BLaER1 treated with 17β-estradiol and CSF1 and Interleukin-3, amounts not matched to agents 10 nM and 100 nM (cell line): Measurements from ENCODE around the gene BACH2.

Experiments
- H3K27ac ChIP-seq, 11 experiments: shearing (Covaris generic); formaldehyde crosslinking; 2 replicates each; pipeline ENCODE4 v1.8.1; 2022
- H3K27me3 ChIP-seq, 11 experiments: shearing (Covaris generic); formaldehyde crosslinking; 2 replicates each; pipeline ENCODE4 v1.8.1; 2022
- H3K36me3 ChIP-seq, 11 experiments: shearing (Covaris generic); formaldehyde crosslinking; 2 replicates each; pipeline ENCODE4 v1.8.1; 2022
- H3K4me1 ChIP-seq, 10 experiments: shearing (Covaris generic); formaldehyde crosslinking; 2 replicates each; pipeline ENCODE4 v1.8.1; 2022
- H3K4me2 ChIP-seq, 11 experiments: shearing (Covaris generic); formaldehyde crosslinking; 2 replicates each; pipeline ENCODE4 v1.8.1; 2022
- H3K4me3 ChIP-seq, 10 experiments: shearing (Covaris generic); formaldehyde crosslinking; 2 replicates each; pipeline ENCODE4 v1.8.1; 2022
- H3K9ac ChIP-seq, 11 experiments: shearing (Covaris generic); formaldehyde crosslinking; 2 replicates each; pipeline ENCODE4 v1.8.1; 2022
- H3K9me3 ChIP-seq, 11 experiments: shearing (Covaris generic); formaldehyde crosslinking; replicated peaks in 1 of 11; 2 replicates each; pipeline ENCODE4 v1.8.1; 2022
- H4K20me1 ChIP-seq, 11 experiments: shearing (Covaris generic); formaldehyde crosslinking; 2 replicates each; pipeline ENCODE4 v1.8.1; 2022
- Cebpa-rat ChIP-seq, 11 experiments: shearing (Covaris generic); IDR thresholded peaks; 2 replicates each; pipeline ENCODE4 v1.8.1; 2022

The BACH2 gene

DNA sequence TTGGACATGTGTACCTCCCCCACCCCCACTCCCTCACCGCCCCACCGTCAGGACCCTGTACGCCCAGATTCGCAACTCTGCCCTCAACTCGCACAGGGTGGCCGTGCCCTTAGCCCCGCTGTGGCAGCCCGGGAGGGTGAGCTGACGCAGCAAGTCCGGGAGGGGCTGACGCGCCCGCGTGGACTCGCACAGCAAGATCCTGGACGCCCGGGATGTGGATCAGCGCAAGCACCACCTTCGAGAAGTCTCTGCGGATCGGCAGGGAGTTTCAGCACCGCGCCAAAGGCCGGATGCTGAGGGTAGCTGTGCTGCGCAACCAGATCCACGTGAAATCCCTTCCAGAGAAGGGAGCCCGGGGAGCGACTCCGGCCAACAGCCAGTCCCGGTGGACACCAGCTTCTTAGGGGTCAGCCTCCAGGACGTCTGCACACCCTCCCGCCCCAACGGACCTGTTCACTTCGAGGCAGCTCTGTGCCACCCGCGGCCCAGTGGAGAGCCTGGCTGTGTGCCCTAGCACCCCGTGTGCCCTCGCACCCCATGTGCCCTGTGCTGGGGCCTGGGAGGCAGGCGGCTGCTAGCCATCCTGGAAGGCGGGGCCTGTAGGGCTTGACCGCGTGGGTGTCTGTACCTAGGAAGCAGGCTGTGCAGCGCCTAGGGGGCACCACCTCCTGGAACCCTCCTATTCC is 409.0 kb downstream of the BACH2 start:
- no peak overlapping the region for H3K4me3 ChIP-seq
- no peak overlapping the region for H3K9ac ChIP-seq
- H4K20me1 ChIP-seq: no peaks in the 10 kb centered on the region
- TF ChIP-seq Cebpa-rat (IDR thresholded peaks at IDR 0.05): no peak
- H3K9me3 ChIP-seq: no peaks in the 10 kb centered on the region
- no peaks in the 10 kb centered on the region for H3K36me3 ChIP-seq
- no peak overlapping the region for H3K4me2 ChIP-seq
- no peaks in the 10 kb centered on the region for H3K4me1 ChIP-seq
- H3K27ac ChIP-seq: no peak overlapping the region
- no peaks in the 10 kb centered on the region for H3K27me3 ChIP-seq

GRCh38 chr6:89886378-89887120 is 410.1 kb downstream of the BACH2 start:
- no peaks in the 10 kb centered on the region for H3K27me3 ChIP-seq
- no peaks in the 10 kb centered on the region for H3K9me3 ChIP-seq
- H3K4me3 ChIP-seq: no peak overlapping the region
- H3K9ac ChIP-seq: no peak overlapping the region
- H4K20me1 ChIP-seq: no peaks in the 10 kb centered on the region
- no peak overlapping the region for H3K4me2 ChIP-seq
- no peak overlapping the region for H3K27ac ChIP-seq
- H3K4me1 ChIP-seq: no peaks in the 10 kb centered on the region
- no peak for TF ChIP-seq Cebpa-rat (IDR thresholded peaks at IDR 0.05)
- no peaks in the 10 kb centered on the region for H3K36me3 ChIP-seq
